OCI-LY3 (cell line): ENCODE results near the gene WWC1.

ENCODE experiments used
- H2AFZ ChIP-seq: fragments of 200-600, 300-600 bp; shearing (Covaris generic); 2 replicates; pipeline ENCODE4 v1.6.0; 2014; ENCODE audit warnings: antibody characterized with exemption, low read depth, low read length
- H3K27ac ChIP-seq: fragments of 200-600, 300-600 bp; sonication (generic); 2 replicates; pipeline ENCODE4 v1.5.1; 2014; ENCODE audit warnings: mild to moderate bottlenecking, low read length, moderate library complexity, mixed read lengths
- H3K27me3 ChIP-seq: fragments of 200-600, 300-600 bp; sonication (generic); 2 replicates; pipeline ENCODE4 v1.6.1; 2014; ENCODE audit warnings: low read depth, low read length, mixed read lengths
- H3K36me3 ChIP-seq: fragments of 200-600, 300-600 bp; sonication (generic); replicated peaks from 2 replicates; pipeline ENCODE3; 2014; ENCODE audit warnings: low read depth, low read length, mixed read lengths
- H3K4me1 ChIP-seq: fragments of 300-600, 200-600 bp; sonication (generic); 2 replicates; pipeline ENCODE4 v1.6.1; 2014; ENCODE audit warnings: low read length, mixed read lengths
- H3K4me2 ChIP-seq: fragments of 200-600, 300-600 bp; sonication (generic); 2 replicates; pipeline ENCODE4 v1.6.1; 2014; ENCODE audit warnings: low read length, mixed read lengths
- H3K4me3 ChIP-seq: fragments of 300-600, 200-600 bp; sonication (generic); 2 replicates; pipeline ENCODE4 v1.5.1; 2014; ENCODE audit warnings: antibody characterized with exemption, mild to moderate bottlenecking, low read length, moderate library complexity
- H3K79me2 ChIP-seq: fragments of 300-600, 200-600 bp; shearing (Covaris generic); 2 replicates; pipeline ENCODE4 v1.6.1; 2014; ENCODE audit warnings: mild to moderate bottlenecking, low read length, mixed read lengths
- H3K9ac ChIP-seq: fragments of 300-600, 200-600 bp; shearing (Covaris generic); 2 replicates; pipeline ENCODE4 v1.6.0; 2014; ENCODE audit warnings: mild to moderate bottlenecking, low read length, moderate library complexity
- H3K9me3 ChIP-seq: fragments of 200-600, 300-600 bp; shearing (Covaris generic); 2 replicates; pipeline ENCODE4 v1.6.1; 2014; ENCODE audit warnings: low read length, mixed read lengths; ENCODE audit not compliant: insufficient read depth
- H4K20me1 ChIP-seq: fragments of 200-600, 300-600 bp; sonication (generic); 2 replicates; pipeline ENCODE4 v1.6.1; 2016; ENCODE audit warnings: low read length, mixed read lengths; ENCODE audit not compliant: insufficient read depth
- EZH2phosphoT487 ChIP-seq: fragments of 200-600 bp; shearing (Covaris generic); IDR thresholded peaks from 2 replicates; pipeline ENCODE4 v1.6.1; 2018; ENCODE audit warnings: antibody characterized with exemption, mixed run types, low read depth
- TF ChIP-seq, protein P1 (sequence below): fragments of 200-600, 300-600 bp; sonication (generic); IDR thresholded peaks from 2 replicates; pipeline ENCODE4 v1.5.1; 2014; ENCODE audit warnings: antibody characterized with exemption, low read length, low read depth

Gene WWC1

DNA sequence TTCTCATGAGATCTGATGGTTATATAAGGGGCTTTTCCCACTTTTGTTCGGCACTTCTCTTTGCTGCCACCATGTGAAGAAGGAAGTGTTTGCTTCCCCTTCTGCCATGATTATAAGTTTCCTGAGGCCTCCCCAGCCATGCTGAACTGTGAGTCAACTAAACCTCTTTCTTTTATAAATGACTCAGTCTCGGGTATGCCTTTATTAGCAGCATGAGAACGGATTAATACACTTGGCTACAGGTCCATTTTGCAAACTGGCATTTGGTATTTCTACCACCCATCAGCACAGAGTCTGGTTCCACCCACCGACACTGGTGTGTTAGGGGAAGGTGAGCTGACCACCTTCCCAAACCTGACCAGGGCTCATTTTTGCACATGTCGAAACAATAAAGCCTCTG, 146.9 kb downstream of the WWC1 start:
- H3K4me1 ChIP-seq: no peaks in the 10 kb centered on the region
- H3K36me3 ChIP-seq: peaks cover 3% of the 10 kb centered on the region
- no peak overlapping the region for H3K4me2 ChIP-seq
- H3K9ac ChIP-seq: no peak overlapping the region
- no peak overlapping the region for H2AFZ ChIP-seq
- H3K27ac ChIP-seq: no peak overlapping the region
- TF ChIP-seq, protein P1, sequence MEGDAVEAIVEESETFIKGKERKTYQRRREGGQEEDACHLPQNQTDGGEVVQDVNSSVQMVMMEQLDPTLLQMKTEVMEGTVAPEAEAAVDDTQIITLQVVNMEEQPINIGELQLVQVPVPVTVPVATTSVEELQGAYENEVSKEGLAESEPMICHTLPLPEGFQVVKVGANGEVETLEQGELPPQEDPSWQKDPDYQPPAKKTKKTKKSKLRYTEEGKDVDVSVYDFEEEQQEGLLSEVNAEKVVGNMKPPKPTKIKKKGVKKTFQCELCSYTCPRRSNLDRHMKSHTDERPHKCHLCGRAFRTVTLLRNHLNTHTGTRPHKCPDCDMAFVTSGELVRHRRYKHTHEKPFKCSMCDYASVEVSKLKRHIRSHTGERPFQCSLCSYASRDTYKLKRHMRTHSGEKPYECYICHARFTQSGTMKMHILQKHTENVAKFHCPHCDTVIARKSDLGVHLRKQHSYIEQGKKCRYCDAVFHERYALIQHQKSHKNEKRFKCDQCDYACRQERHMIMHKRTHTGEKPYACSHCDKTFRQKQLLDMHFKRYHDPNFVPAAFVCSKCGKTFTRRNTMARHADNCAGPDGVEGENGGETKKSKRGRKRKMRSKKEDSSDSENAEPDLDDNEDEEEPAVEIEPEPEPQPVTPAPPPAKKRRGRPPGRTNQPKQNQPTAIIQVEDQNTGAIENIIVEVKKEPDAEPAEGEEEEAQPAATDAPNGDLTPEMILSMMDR: no peak
- TF ChIP-seq EZH2phosphoT487: no peak
- no peaks in the 10 kb centered on the region for H4K20me1 ChIP-seq
- no peaks in the 10 kb centered on the region for H3K9me3 ChIP-seq
- H3K4me3 ChIP-seq: no peak overlapping the region
- no peaks in the 10 kb centered on the region for H3K79me2 ChIP-seq
- no peaks in the 10 kb centered on the region for H3K27me3 ChIP-seq

DNA sequence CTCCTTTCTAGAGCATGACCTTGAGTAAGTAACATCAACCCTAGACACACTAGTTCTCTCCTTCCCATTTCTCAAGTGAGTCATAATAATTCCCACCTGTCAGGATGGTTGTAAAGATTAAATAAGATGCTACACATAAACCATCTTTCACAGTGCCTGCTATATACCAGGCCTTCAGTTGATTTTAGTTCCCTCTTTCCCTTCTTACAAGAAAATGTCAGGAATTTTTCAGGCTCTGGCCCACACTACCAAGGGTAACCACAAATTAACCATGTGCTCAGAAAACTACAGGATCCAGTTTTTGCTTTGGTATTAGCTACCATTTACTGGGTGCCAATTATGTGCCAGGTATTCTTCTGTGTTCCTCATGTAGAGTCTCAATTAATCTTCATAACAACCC, 152.1 kb downstream of the WWC1 start:
- H3K9me3 ChIP-seq: no peaks in the 10 kb centered on the region
- no peak overlapping the region for H2AFZ ChIP-seq
- H3K27me3 ChIP-seq: no peaks in the 10 kb centered on the region
- H3K27ac ChIP-seq: no peak overlapping the region
- no peak overlapping the region for H3K4me2 ChIP-seq
- H3K9ac ChIP-seq: no peak overlapping the region
- no peaks in the 10 kb centered on the region for H4K20me1 ChIP-seq
- TF ChIP-seq, protein P1: no peak
- TF ChIP-seq EZH2phosphoT487: no peak
- peaks cover 7% of the 10 kb centered on the region for H3K36me3 ChIP-seq
- no peaks in the 10 kb centered on the region for H3K4me1 ChIP-seq
- H3K79me2 ChIP-seq: no peaks in the 10 kb centered on the region
- no peak overlapping the region for H3K4me3 ChIP-seq

DNA sequence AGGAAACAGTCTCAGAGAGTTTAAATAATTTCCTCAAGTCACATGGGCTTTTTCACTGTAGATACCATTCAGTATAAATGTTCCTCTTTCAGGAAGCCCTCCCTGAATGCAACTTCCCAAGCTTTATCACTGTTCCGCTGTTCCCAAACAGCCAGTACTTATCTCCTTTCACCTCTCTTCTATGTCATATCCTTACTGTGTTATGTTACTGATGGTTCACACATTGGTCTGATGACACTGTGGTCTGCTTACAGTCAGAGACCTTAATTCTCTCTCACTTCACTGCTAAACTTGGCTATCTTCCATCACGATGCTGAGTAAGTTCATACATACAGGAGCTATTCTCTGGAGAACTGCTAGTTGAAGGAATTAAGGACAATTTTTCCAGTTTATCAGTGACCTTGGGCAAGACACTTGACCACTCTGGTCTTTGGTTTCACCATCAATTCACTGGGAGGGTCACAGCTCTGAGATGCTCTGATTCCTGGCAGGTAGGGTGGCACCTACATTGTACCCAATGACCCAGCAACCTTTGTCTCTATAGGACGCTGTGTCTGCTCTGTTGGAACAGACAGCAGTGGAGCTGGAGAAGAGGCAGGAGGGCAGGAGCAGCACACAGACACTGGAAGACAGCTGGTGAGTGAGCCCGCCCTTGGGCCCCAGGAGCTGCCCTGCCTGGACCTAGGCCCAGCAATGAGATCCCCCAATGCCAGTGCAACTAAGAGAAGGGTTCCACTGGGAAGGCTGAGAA, 152.7 kb downstream of the WWC1 start:
- Histone ChIP-seq H3K36me3 (peaks cover 4% of the 10 kb centered on the region), H3K9me3 (no peaks in the 10 kb centered on the region), H3K27ac (no peak overlapping the region), H3K9ac (no peak overlapping the region), H2AFZ (no peak overlapping the region), H3K79me2 (no peaks in the 10 kb centered on the region), H3K4me2 (no peak overlapping the region), H4K20me1 (no peaks in the 10 kb centered on the region), H3K4me3 (no peak overlapping the region), H3K4me1 (no peaks in the 10 kb centered on the region), H3K27me3 (no peaks in the 10 kb centered on the region)
- TF ChIP-seq, protein P1: no peak
- TF ChIP-seq EZH2phosphoT487: no peak

DNA sequence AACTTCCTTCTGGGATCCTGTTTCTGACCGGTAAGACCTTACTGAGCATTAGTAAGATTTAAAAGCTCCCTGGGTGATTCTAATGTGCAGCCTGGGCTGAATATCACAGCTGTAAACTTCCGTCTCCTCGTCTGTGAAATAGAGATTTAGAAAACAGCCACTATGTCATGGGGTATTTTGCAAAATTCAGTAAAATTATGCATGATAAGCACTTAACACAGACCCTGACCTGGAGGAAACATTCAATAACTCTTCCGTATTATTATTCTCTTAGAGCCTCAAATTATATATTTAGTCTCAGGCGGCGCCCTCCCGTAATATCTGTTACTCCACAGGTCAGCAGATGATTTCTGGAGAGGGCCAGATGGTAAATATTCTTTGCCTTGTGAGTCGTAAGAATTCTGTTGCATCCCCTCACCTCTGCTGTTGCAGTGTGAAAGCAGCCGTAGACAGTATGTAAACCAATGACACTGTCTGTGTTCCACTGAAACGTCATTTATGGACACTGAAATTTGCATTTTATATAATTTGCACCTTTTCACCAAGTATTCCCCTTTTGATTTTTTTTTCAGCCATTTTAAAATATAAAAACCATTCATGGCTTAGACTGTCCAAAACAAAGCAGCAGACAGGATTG, 155.7 kb downstream of the WWC1 start:
- Histone ChIP-seq H3K27ac (no peak overlapping the region), H2AFZ (no peak overlapping the region), H3K4me3 (no peak overlapping the region), H3K9me3 (no peaks in the 10 kb centered on the region), H3K27me3 (no peaks in the 10 kb centered on the region), H3K4me1 (no peaks in the 10 kb centered on the region), H3K9ac (no peak overlapping the region), H3K79me2 (no peaks in the 10 kb centered on the region), H4K20me1 (no peaks in the 10 kb centered on the region), H3K4me2 (no peak overlapping the region), H3K36me3 (peaks cover 4% of the 10 kb centered on the region)
- TF ChIP-seq EZH2phosphoT487: no peak
- TF ChIP-seq, protein P1: no peak
